ENCODE data around the gene LGI2.

The LGI2 gene

GRCh38 chr4:25051534-25051933 is 20.8 kb upstream of the LGI2 start:
- H3K9me3 ChIP-seq (replicated peaks; ENCODE audit: insufficient read depth, low read length): no peaks in the 10 kb centered on the region
- TF ChIP-seq EZH2phosphoT487 (IDR thresholded peaks at IDR 0.05; ENCODE audit: low read length) (no peak), EZH2 (optimal IDR thresholded peaks at IDR 0.05; ENCODE audit: low read depth, low read length) (no peak), CTCF (IDR thresholded peaks at IDR 0.05; ENCODE audit: low read length) (no peak)
- DNase-seq: no peak

GRCh38 chr4:25050370-25051078 is 19.8 kb upstream of the LGI2 start:
- Histone ChIP-seq H2AFZ (ENCODE audit: low read length) (no peak overlapping the region), H3K4me1 (ENCODE audit: low read length) (peaks cover 9% of the 10 kb centered on the region; the same call in 1 of the 2 replicates), H3K9ac (ENCODE audit: low read length) (no peak overlapping the region), H3K9me2 (replicated peaks; ENCODE audit: insufficient read depth, low read length) (no peaks in the 10 kb centered on the region), H3K4me3 (ENCODE audit: low read length) (no peak overlapping the region), H3F3A (ENCODE audit: insufficient read depth, low read length) (no peaks in the 10 kb centered on the region), H3K79me2 (ENCODE audit: low read length) (no peaks in the 10 kb centered on the region), H4K20me1 (ENCODE audit: insufficient read depth, low read length) (no peaks in the 10 kb centered on the region), H3K4me2 (ENCODE audit: low read depth, low read length) (no peak overlapping the region), H3K27ac (ENCODE audit: low read length) (no peak overlapping the region), H3K36me3 (replicated peaks; ENCODE audit: insufficient read depth, low read length) (no peaks in the 10 kb centered on the region), H3K9me3 (replicated peaks; ENCODE audit: insufficient read depth, low read length) (no peaks in the 10 kb centered on the region), H3K27me3 (replicated peaks; ENCODE audit: insufficient read depth, low read length) (no peaks in the 10 kb centered on the region)
- DNase-seq: no peak
- TF ChIP-seq EZH2phosphoT487 (IDR thresholded peaks at IDR 0.05; ENCODE audit: low read length): no peak
- TF ChIP-seq EZH2 (optimal IDR thresholded peaks at IDR 0.05; ENCODE audit: low read depth, low read length): no peak
- no peak for TF ChIP-seq CTCF (IDR thresholded peaks at IDR 0.05; ENCODE audit: low read length)

More at GRCh38 chr4:25051534-25051933, 20.8 kb upstream of the LGI2 start:
- Histone ChIP-seq H3K27me3 (replicated peaks; ENCODE audit: insufficient read depth, low read length) (no peaks in the 10 kb centered on the region), H2AFZ (ENCODE audit: low read length) (no peak overlapping the region), H3K9me2 (replicated peaks; ENCODE audit: insufficient read depth, low read length) (no peaks in the 10 kb centered on the region), H3F3A (ENCODE audit: insufficient read depth, low read length) (no peaks in the 10 kb centered on the region), H4K20me1 (ENCODE audit: insufficient read depth, low read length) (no peaks in the 10 kb centered on the region), H3K4me3 (ENCODE audit: low read length) (no peak overlapping the region), H3K4me1 (ENCODE audit: low read length) (peaks cover 9% of the 10 kb centered on the region; the same call in 1 of the 2 replicates), H3K27ac (ENCODE audit: low read length) (no peak overlapping the region), H3K9ac (ENCODE audit: low read length) (no peak overlapping the region), H3K79me2 (ENCODE audit: low read length) (no peaks in the 10 kb centered on the region), H3K4me2 (ENCODE audit: low read depth, low read length) (no peak overlapping the region), H3K36me3 (replicated peaks; ENCODE audit: insufficient read depth, low read length) (no peaks in the 10 kb centered on the region)

- H3K27ac ChIP-seq (ENCODE audit: low read length): no peak overlapping the region
- H4K20me1 ChIP-seq (ENCODE audit: insufficient read depth, low read length): no peaks in the 10 kb centered on the region
- no peaks in the 10 kb centered on the region for H3F3A ChIP-seq (ENCODE audit: insufficient read depth, low read length)
- no peak overlapping the region for H3K4me3 ChIP-seq (ENCODE audit: low read length)
- H3K9me2 ChIP-seq (replicated peaks; ENCODE audit: insufficient read depth, low read length): no peaks in the 10 kb centered on the region
- H2AFZ ChIP-seq (ENCODE audit: low read length): no peak overlapping the region
- H3K9ac ChIP-seq (ENCODE audit: low read length): no peak overlapping the region
- H3K4me1 ChIP-seq (ENCODE audit: low read length): no peaks in the 10 kb centered on the region
- no peak overlapping the region for H3K4me2 ChIP-seq (ENCODE audit: low read depth, low read length)
- no peaks in the 10 kb centered on the region for H3K79me2 ChIP-seq (ENCODE audit: low read length)
- H3K36me3 ChIP-seq (replicated peaks; ENCODE audit: insufficient read depth, low read length): no peaks in the 10 kb centered on the region
- H3K9me3 ChIP-seq (replicated peaks; ENCODE audit: insufficient read depth, low read length): no peaks in the 10 kb centered on the region
- no peak for TF ChIP-seq CTCF (IDR thresholded peaks at IDR 0.05; ENCODE audit: low read length)
- TF ChIP-seq EZH2phosphoT487 (IDR thresholded peaks at IDR 0.05; ENCODE audit: low read length): no peak
- TF ChIP-seq EZH2 (optimal IDR thresholded peaks at IDR 0.05; ENCODE audit: low read depth, low read length): no peak
- no peaks in the 10 kb centered on the region for H3K27me3 ChIP-seq (replicated peaks; ENCODE audit: insufficient read depth, low read length)
- no peak for DNase-seq
Observed at GRCh38 chr4:25043548-25043947, 12.8 kb upstream of the LGI2 start.

All from MM.1S (cell line).